Measurements from ENCODE around the gene UMODL1. TPM values are rescaled to one million over a fixed set of nuclear protein-coding genes. Genes with fewer than 3 reads are reported as not detected.
A peak's percentile ranks its signal among the peaks of the same experiment; 100 is the strongest.

Gene UMODL1
- total and polyA plus RNA-seq, 2 experiments from 2014 or later = 0.15 to 0.47 TPM

DNA sequence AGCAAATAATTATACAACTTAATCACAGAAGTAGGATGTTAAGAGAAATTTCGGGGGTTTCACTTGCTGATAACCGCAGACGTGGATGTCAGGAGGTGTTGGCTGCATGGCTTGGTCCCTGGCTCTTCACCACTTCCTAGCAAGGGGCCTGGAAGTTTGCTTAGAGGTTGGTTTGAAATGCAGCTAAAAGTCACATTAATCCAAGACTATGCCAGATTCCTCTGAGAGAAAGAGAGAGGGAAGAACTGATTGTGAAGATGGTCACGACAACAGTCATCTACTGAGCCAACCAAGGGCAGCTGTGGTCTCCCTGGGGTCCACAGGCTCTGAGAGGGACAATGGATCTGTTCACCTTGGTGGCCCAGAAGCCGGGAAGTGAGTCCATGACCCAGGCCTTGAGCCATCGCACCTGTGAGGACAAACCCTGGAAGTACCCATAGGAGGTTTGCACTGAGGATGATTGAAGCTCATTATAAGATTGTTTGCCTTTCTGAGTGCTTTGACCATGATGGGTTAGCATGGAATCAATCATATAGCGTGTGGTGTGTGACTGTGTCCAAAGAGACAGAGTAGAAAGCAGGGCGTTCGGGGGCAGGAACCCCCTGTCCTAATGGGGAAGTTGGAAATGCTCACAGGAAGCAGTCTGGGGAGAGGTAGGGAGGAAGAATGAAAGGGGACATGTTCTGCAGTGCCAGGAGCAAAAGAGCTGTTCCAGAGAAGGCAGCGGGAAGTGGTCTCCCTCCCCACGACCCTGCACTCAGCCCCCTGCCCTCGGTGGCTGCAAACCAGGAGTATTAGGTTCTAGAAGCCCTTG is 47.1 kb downstream of the UMODL1 start:
- no peak overlapping the region for H3K4me2 ChIP-seq
- no peaks in the 10 kb centered on the region for H3K79me2 ChIP-seq
- H4K20me1 ChIP-seq (ENCODE audit: insufficient read depth, poor library complexity, severe bottlenecking) = no peaks in the 10 kb centered on the region
- DNase-seq (ENCODE audit: low spot score) = no peak
- no peaks in the 10 kb centered on the region for H3K9me2 ChIP-seq (replicated peaks; ENCODE audit: insufficient read depth)
- peaks cover 5% of the 10 kb centered on the region for H3K27me3 ChIP-seq
- 83% methylated on average over 12 of the region's 12 CpGs for WGBS (ENCODE audit: low lambda C conversion rate, missing lambda C conversion rate)
- no peak overlapping the region for H3K4me3 ChIP-seq
- H3K27ac ChIP-seq = no peak overlapping the region
- TF ChIP-seq EZH2phosphoT487 (IDR thresholded peaks at IDR 0.05; ENCODE audit: low read depth, severe bottlenecking, unreplicated experiment) (no peak), EZH2 (IDR thresholded peaks at IDR 0.05; ENCODE audit: borderline replicate concordance) (no peak)
- TF ChIP-seq, protein P1, sequence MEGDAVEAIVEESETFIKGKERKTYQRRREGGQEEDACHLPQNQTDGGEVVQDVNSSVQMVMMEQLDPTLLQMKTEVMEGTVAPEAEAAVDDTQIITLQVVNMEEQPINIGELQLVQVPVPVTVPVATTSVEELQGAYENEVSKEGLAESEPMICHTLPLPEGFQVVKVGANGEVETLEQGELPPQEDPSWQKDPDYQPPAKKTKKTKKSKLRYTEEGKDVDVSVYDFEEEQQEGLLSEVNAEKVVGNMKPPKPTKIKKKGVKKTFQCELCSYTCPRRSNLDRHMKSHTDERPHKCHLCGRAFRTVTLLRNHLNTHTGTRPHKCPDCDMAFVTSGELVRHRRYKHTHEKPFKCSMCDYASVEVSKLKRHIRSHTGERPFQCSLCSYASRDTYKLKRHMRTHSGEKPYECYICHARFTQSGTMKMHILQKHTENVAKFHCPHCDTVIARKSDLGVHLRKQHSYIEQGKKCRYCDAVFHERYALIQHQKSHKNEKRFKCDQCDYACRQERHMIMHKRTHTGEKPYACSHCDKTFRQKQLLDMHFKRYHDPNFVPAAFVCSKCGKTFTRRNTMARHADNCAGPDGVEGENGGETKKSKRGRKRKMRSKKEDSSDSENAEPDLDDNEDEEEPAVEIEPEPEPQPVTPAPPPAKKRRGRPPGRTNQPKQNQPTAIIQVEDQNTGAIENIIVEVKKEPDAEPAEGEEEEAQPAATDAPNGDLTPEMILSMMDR (IDR thresholded peaks at IDR 0.05; ENCODE audit: poor library complexity) = no peak
- H3K36me3 ChIP-seq (replicated peaks; ENCODE audit: insufficient read depth, low read depth) = no peaks in the 10 kb centered on the region
- H3K4me1 ChIP-seq (ENCODE audit: insufficient read depth) = no peaks in the 10 kb centered on the region
- no peaks in the 10 kb centered on the region for H3K9me3 ChIP-seq (ENCODE audit: low read depth)
- no peak overlapping the region for H2AFZ ChIP-seq

DNA sequence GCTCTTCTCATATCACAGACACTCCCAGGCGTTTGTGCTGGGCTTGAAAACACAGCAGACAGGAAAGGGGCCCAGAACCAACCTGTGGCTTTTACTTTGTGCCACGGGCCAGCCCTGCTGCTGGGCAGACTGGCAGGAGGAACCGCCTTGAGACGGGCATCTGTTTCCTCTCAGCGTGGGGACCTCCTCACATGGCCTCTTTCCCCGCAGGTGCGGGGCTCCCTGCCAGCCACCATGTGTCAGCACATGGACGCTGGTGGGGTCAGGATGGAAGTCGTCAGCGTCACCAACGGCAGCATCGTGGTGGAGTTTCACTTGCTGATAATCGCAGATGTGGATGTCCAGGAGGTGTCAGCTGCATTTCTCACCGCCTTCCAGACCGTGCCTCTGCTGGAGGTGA is 47.8 kb downstream of the UMODL1 start:
- Histone ChIP-seq H3K4me2 (no peak overlapping the region), H3K27me3 (peaks cover 5% of the 10 kb centered on the region), H2AFZ (no peak overlapping the region), H3K4me1 (ENCODE audit: insufficient read depth) (no peaks in the 10 kb centered on the region), H4K20me1 (ENCODE audit: insufficient read depth, poor library complexity, severe bottlenecking) (no peaks in the 10 kb centered on the region), H3K79me2 (no peaks in the 10 kb centered on the region), H3K27ac (no peak overlapping the region), H3K36me3 (replicated peaks; ENCODE audit: insufficient read depth, low read depth) (no peaks in the 10 kb centered on the region), H3K9me3 (ENCODE audit: low read depth) (no peaks in the 10 kb centered on the region), H3K4me3 (no peak overlapping the region), H3K9me2 (replicated peaks; ENCODE audit: insufficient read depth) (no peaks in the 10 kb centered on the region)
- DNase-seq (ENCODE audit: low spot score) = no peak
- no peak for TF ChIP-seq EZH2phosphoT487 (IDR thresholded peaks at IDR 0.05; ENCODE audit: low read depth, severe bottlenecking, unreplicated experiment)
- TF ChIP-seq EZH2 (IDR thresholded peaks at IDR 0.05; ENCODE audit: borderline replicate concordance) = no peak
- TF ChIP-seq, protein P1 (IDR thresholded peaks at IDR 0.05; ENCODE audit: poor library complexity) = no peak
- 74% methylated on average over 15 of the region's 15 CpGs for WGBS (ENCODE audit: low lambda C conversion rate, missing lambda C conversion rate)

DNA sequence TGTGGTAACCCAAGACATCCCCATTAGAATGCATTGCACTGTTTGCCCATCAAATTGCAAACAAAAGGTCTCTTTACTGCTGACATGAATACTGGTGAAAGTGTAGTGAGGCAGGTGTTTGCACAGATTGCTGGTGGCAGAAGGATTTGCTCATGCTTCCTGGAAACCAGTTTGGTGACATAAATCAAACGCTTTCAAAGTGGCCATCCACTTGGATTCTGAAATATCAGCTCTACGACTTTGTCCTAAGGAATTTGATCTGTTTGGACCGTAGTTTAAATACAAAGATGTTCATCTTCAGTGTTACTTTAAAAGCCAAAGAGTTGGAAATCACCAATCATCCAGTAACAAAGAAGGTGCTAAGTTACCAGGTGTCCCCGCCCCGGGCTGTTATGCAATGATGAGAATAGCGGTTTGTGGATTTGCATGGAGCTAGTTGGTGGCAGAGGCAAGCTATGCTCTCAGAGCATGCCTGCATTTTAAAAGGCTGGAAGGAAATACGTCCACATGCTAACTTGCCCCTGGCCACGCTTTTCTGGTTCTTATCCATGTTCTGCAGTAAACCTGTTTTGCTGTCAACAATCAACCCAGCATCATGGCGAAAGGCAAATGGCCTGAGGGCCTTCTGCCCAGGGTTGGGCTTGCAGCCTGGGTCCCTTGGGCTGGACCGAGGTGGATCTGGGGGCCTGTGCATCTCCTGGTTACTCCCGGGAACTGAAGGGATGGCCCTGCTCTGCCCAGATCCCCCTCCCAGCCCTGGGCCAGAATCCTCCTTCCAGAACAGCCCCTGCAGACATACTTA is 49.2 kb downstream of the UMODL1 start:
- no peaks in the 10 kb centered on the region for H3K36me3 ChIP-seq (replicated peaks; ENCODE audit: insufficient read depth, low read depth)
- H3K4me1 ChIP-seq (ENCODE audit: insufficient read depth) = no peaks in the 10 kb centered on the region
- H3K27ac ChIP-seq = no peak overlapping the region
- no peaks in the 10 kb centered on the region for H3K9me2 ChIP-seq (replicated peaks; ENCODE audit: insufficient read depth)
- no peaks in the 10 kb centered on the region for H3K9me3 ChIP-seq (ENCODE audit: low read depth)
- peak; percentile 50 for DNase-seq (ENCODE audit: low spot score)
- peaks cover 5% of the 10 kb centered on the region for H3K27me3 ChIP-seq
- H4K20me1 ChIP-seq (ENCODE audit: insufficient read depth, poor library complexity, severe bottlenecking) = no peaks in the 10 kb centered on the region
- no peak overlapping the region for H3K4me2 ChIP-seq
- no peak overlapping the region for H2AFZ ChIP-seq
- TF ChIP-seq EZH2phosphoT487 (IDR thresholded peaks at IDR 0.05; ENCODE audit: low read depth, severe bottlenecking, unreplicated experiment) = no peak
- TF ChIP-seq EZH2 (IDR thresholded peaks at IDR 0.05; ENCODE audit: borderline replicate concordance) = no peak
- TF ChIP-seq, protein P1 (IDR thresholded peaks at IDR 0.05; ENCODE audit: poor library complexity) = no peak
- H3K4me3 ChIP-seq = no peak overlapping the region
- WGBS (ENCODE audit: low lambda C conversion rate, missing lambda C conversion rate) = 49% methylated on average over 11 of the region's 11 CpGs
- no peaks in the 10 kb centered on the region for H3K79me2 ChIP-seq
